Esophagus (tissue), 2 donors: ENCODE data around the gene WSB1. TPM values are rescaled to one million over a fixed set of nuclear protein-coding genes. Genes with fewer than 3 reads are reported as not detected.
"Not testable (repeated sequence)": the region's sequence is repeated elsewhere in the genome, so short reads cannot be mapped to it uniquely, and the experiment has no call there.

Source experiments
- H3K27ac ChIP-seq, 2 donors: one replicate each; pipeline ENCODE4 v1.5.1; 2013; ENCODE audit warnings: low read depth in 2 of 2, mild to moderate bottlenecking in 2 of 2, inconsistent platforms in 1 of 2, low read length in 1 of 2, moderate library complexity in 1 of 2
- H3K27me3 ChIP-seq, 2 donors: one replicate each; pipeline ENCODE4 v1.6.1; 2013; ENCODE audit warnings: low read length in 2 of 2, control low read depth in 1 of 2, mild to moderate bottlenecking in 1 of 2; ENCODE audit not compliant: insufficient read depth in 2 of 2, control insufficient read depth in 1 of 2
- H3K36me3 ChIP-seq, 2 donors: one replicate each; pipeline ENCODE4 v1.6.1; 2013; ENCODE audit warnings: low read length in 1 of 2; ENCODE audit not compliant: control insufficient read depth in 2 of 2, insufficient read depth in 2 of 2
- H3K4me1 ChIP-seq, 2 donors: one replicate each; pipeline ENCODE4 v1.6.1; 2013; ENCODE audit warnings: low read length in 1 of 2; ENCODE audit not compliant: control insufficient read depth in 2 of 2, insufficient read depth in 2 of 2
- H3K4me3 ChIP-seq, 2 donors: one replicate each; pipeline ENCODE4 v1.5.1; 2013; ENCODE audit warnings: low read length in 2 of 2, mild to moderate bottlenecking in 2 of 2, low read depth in 1 of 2, moderate library complexity in 1 of 2
- H3K9me3 ChIP-seq, 2 donors: one replicate each; pipeline ENCODE4 v1.6.1; 2013; ENCODE audit warnings: mild to moderate bottlenecking in 2 of 2, low read depth in 1 of 2, low read length in 1 of 2, moderate library complexity in 1 of 2; ENCODE audit not compliant: control insufficient read depth in 2 of 2, insufficient read depth in 1 of 2
- WGBS, 2 donors: extraction: QIAGEN DNeasy Blood & Tissue Kit; methylation state at CpG; one replicate each; pipeline ENCODE4 v1.1.7; 2013; 5-methylcytosine and 5-hydroxymethylcytosine counted together
- polyA plus RNA-seq, 2 donors: library from polyadenylated mRNA; stranded (reverse); fragments of 200-250 nt; gene quantifications; one replicate each; pipeline ENCODE4 v1.2.3, GENCODE V29; 2013
- donor health status: healthy with polysubstance abuse.
- donor health status: Bipolar disorder and iron deficiency.

WSB1 gene
- polyA plus RNA-seq, 2 donors: 64.4 to 67.1 TPM

DNA sequence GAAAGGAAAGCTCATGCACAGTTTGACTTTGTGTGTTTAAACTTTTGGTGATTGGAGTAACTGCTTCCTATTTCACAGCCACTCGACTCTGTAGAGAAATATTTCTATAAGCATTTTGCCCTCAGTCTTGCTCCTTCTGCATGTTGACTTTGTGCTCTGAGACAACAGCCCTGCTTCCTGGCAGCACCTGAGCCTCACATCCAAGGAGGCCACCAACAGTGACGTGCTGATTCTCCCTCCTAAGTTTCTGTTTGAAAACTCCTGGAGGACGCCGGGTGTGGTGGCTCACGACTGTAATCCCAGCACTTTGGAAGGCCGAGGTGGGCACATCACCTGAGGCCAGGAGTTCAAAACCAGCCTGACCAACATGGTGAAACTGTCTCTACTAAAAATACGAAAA lies 23.9 kb upstream of the WSB1 start:
- H3K9me3 ChIP-seq: no peaks in the 10 kb centered on the region
- peaks cover 0 to 2% of the 10 kb centered on the region in 2 donors for H3K4me1 ChIP-seq
- H3K36me3 ChIP-seq: no peaks in the 10 kb centered on the region
- H3K4me3 ChIP-seq: no peak overlapping the region
- no peaks in the 10 kb centered on the region for H3K27me3 ChIP-seq
- WGBS, 2 donors: 64 to 67% methylated on average over 7 of the region's 7 CpGs
- no peak overlapping the region for H3K27ac ChIP-seq

DNA sequence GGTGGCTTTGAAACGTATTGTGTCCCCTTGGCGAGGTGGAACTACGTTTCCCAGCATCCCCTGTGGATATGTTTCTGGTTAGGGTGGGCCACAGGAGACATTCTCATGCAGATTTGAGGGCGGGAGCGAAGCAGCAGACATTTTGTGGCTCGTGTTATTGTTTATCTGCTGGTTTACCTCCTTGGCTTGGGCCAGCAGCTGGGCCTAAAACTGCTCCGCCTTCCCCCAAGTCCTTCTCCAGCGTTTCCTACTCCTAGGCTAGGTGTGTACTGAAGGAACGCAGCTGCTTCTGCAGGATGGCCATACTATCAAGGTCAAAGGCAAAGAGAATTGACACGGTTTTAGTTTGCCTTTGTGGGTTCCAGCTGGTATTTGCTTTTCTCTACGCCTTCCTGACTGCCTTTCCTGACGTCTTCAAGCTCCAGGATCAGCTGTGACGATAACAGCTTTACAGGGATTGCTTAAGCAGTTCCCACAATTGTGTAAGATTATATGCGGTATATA lies 17.2 kb upstream of the WSB1 start:
- Histone ChIP-seq H3K27me3 (no peaks in the 10 kb centered on the region), H3K36me3 (no peaks in the 10 kb centered on the region), H3K4me1 (no peaks in the 10 kb centered on the region), H3K9me3 (no peaks in the 10 kb centered on the region), H3K4me3 (no peak overlapping the region), H3K27ac (no peak overlapping the region)
- WGBS, 2 donors: 77 to 81% methylated on average over 14 of the region's 14 CpGs

DNA sequence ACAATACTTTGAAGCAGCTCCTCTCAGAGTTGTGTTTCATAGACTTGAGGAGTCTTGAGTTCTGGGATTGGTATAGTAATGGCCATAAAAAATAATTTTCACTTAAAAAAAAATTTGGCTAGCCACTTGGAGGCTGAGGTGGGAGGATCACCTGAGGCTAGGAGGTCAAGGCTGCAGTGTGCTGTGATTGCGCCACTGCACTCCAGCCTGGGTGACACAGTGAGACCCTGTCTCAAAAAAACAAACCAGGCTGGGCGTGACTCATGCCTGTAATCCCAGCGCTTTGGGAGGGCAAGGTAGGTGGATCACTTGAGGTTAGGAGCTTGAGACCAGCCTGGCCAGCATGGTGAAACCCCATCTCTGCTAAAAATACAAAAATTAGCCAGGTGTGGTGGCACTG lies 14.8 kb upstream of the WSB1 start:
- H3K27ac ChIP-seq, H3K4me1 ChIP-seq, H3K9me3 ChIP-seq, H3K36me3 ChIP-seq, H3K27me3 ChIP-seq, H3K4me3 ChIP-seq: not testable (repeated sequence)
- WGBS, 2 donors: 91 to 96% methylated on average over 3 of the region's 3 CpGs

DNA sequence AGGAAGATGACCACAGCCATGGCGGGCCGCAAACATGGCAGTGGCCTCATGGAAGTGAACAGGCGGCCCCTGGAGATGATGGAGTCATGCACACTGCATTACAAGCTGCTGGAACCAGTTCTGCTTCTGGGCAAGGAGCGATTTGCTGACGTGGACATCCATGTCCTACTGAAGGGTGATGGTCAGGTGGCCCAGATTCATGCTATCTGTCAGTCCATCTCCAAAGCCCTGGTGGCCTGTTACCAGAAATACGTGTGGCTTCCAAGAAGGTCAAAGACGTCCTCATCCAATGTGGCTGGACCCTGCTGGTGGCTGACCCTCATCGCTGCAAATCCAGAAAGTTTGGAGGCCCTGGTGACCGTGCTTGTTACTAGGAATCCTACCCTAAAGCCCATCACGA lies 13.4 kb upstream of the WSB1 start:
- WGBS, 2 donors: 94 to 95% methylated on average over 10 of the region's 10 CpGs
- Histone ChIP-seq H3K27me3 (peaks cover 0 to 2% of the 10 kb centered on the region in 2 donors), H3K4me1 (no peaks in the 10 kb centered on the region), H3K27ac (no peak overlapping the region), H3K4me3 (no peak overlapping the region), H3K36me3 (no peaks in the 10 kb centered on the region), H3K9me3 (no peaks in the 10 kb centered on the region)

DNA sequence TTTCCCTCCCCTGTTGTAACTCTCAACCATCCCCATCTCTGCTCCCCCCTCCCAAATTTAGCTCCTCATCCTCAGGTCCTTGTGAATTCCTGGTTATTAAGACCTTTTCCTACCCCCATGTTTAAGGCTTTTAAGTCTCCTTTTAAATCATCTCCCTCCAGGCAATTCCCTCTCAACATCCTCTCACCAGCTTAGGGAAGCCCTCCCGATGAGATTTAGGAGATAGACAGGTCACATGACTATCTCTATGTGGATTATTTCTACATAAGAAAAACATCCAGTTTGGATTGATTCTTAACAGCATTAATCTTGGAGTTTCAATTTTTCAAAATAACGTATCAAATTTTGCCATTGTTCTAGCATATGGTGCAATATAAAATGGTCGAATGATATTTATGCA lies 12.5 kb upstream of the WSB1 start:
- 77 to 79% methylated on average over 3 of the region's 3 CpGs for WGBS, 2 donors
- Histone ChIP-seq H3K36me3 (no peaks in the 10 kb centered on the region), H3K27ac (no peak overlapping the region), H3K27me3 (peaks cover 0 to 2% of the 10 kb centered on the region in 2 donors), H3K4me1 (no peaks in the 10 kb centered on the region), H3K9me3 (no peaks in the 10 kb centered on the region), H3K4me3 (no peak overlapping the region)

DNA sequence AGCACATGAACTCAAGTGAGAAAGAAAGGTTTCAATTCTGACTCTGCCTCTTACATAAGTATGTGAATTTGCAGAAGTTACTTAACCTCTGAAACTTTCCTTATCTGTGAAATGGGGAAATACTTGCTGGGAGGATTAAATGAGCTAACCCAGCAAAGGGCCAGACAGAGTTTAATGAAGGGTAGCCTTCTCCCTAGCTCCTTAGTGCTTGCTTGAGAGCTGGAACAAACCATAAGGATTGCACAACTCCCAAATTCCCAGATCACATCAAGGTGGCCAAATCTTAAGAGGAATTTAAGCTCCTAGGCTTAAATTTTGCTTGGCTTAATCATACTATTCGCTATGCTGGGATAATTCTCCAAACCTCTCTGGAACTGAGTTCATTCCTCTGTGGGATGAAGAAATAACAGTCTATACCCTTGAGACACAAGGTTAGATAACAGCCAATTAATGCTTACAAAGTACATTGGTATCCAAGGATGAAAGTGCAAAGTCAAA lies 11.8 kb upstream of the WSB1 start:
- Histone ChIP-seq H3K27me3 (peaks cover 0 to 2% of the 10 kb centered on the region in 2 donors), H3K9me3 (no peaks in the 10 kb centered on the region), H3K4me3 (no peak overlapping the region), H3K27ac (no peak overlapping the region), H3K4me1 (no peaks in the 10 kb centered on the region), H3K36me3 (no peaks in the 10 kb centered on the region)
- 61 to 66% methylated on average over 1 of the region's 1 CpG for WGBS, 2 donors

DNA sequence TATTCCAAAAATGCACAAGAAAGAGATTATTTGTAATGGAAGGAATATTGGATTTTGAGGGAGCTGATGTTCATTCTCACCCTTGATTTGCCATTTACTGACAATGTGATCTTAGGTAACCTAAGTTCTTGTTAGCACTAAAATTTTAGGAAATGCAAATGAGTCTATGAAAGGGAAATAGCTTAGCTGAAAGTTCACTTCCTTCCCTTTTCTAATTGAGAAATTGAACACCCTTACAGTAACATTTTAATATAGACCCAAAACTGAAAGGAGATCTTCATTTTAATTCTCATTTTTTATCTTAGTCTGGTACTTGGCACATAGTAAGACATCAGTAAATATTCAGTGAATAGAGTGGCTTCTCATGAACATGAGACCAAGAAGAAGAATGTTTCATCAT lies 10.9 kb upstream of the WSB1 start:
- Histone ChIP-seq H3K4me3 (no peak overlapping the region), H3K4me1 (no peaks in the 10 kb centered on the region), H3K27ac (no peak overlapping the region), H3K36me3 (no peaks in the 10 kb centered on the region), H3K27me3 (peaks cover 0 to 2% of the 10 kb centered on the region in 2 donors), H3K9me3 (no peaks in the 10 kb centered on the region)

DNA sequence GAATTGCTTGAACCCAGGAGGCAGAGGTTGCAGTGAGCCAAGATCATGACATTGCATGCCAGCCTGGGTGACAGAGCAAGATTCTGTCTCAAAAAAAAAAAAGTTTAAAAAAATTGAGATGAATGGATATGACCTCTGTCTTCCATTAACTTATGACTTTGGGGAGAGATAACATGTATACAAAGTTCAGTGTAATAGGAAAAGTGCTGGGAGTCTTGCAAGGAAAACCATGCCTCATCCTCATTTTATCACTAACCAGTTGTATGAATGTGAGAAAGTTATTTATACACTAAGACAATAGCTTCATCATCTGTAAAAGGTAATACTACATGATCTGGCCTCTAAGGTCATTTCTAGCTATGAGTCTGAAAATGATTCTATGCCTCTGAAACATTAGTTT lies 10.2 kb upstream of the WSB1 start:
- H3K4me1 ChIP-seq: no peaks in the 10 kb centered on the region
- H3K27me3 ChIP-seq: peaks cover 0 to 2% of the 10 kb centered on the region in 2 donors
- H3K36me3 ChIP-seq: no peaks in the 10 kb centered on the region
- no peaks in the 10 kb centered on the region for H3K9me3 ChIP-seq
- no peak overlapping the region for H3K4me3 ChIP-seq
- H3K27ac ChIP-seq: no peak overlapping the region

DNA sequence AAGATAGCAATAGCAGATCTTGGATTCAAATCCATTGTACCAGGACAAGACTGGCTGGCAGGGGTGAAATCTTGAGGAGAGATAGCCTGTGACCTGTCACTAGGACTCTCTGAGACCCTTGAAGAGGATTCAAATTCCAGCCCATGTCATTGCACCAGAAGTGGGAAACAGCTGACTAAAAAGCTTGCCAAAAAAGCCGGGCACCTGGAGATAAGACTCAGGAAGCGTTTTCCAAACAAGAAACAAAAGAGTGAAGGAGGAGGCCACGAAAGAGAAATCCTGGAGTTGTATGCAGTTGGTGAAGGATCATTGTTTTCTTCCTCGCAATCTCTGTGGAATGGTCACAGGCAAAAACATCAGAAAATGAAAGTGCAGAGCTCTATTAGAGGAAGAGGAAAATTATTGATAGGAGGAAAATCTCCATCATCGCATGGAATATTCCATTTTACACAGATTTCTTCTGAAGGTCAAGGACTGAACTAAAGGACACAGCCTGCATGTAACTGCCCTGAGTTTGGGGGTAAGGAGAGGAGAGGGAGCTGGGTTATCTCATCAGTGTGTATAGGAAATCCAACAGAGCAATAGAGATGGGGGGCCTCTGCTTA lies 9.0 kb upstream of the WSB1 start:
- no peak overlapping the region for H3K27ac ChIP-seq
- H3K4me1 ChIP-seq: no peaks in the 10 kb centered on the region
- H3K4me3 ChIP-seq: no peak overlapping the region
- peaks cover 0 to 2% of the 10 kb centered on the region in 2 donors for H3K27me3 ChIP-seq
- H3K9me3 ChIP-seq: no peaks in the 10 kb centered on the region
- H3K36me3 ChIP-seq: no peaks in the 10 kb centered on the region
- WGBS, 2 donors: 49 to 51% methylated on average over 5 of the region's 5 CpGs

DNA sequence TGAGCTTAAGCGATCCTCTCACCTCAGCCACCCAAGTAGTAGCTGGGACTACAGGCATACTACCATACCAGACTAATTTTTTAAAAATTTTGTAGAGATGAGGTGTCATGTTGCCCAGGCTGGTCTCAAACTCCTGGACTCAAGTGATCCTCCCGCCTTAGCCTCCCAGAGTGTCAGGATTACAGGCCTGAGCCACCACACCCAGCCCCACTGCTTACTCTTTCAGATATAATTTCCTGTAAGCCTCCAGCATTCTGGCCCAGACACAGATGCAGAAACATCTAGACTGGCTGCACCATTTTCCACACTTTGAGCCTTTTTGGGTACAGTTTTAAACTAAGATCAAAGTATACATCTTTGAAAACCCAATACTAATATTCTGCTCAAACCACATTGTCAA lies 8.4 kb upstream of the WSB1 start:
- Histone ChIP-seq H3K27ac (no peak overlapping the region), H3K9me3 (no peaks in the 10 kb centered on the region), H3K36me3 (no peaks in the 10 kb centered on the region), H3K4me3 (no peak overlapping the region), H3K27me3 (peaks cover 0 to 2% of the 10 kb centered on the region in 2 donors), H3K4me1 (no peaks in the 10 kb centered on the region)
- 90 to 93% methylated on average over 2 of the region's 2 CpGs for WGBS, 2 donors
